Epithelial cell of proximal tubule (primary cell): ENCODE data around the gene TEX14. TPM values are rescaled to one million over a fixed set of nuclear protein-coding genes. Genes with fewer than 3 reads are reported as not detected.
A peak's percentile ranks its signal among the peaks of the same experiment; 100 is the strongest.

Experiments
- DNase-seq: peaks from one replicate; pipeline ENCODE4 v3.0.0-alpha.2; 2011; ENCODE audit warnings: low read depth
- H3K4me3 ChIP-seq: 2 replicates; pipeline ENCODE4 v1.5.1; 2011; ENCODE audit warnings: low read depth, mild to moderate bottlenecking, low read length
- total RNA-seq: library from RNA; depleted of rRNA; stranded (reverse); fragments of >200 nt; gene quantifications from 2 replicates; pipeline ENCODE4 v1.2.3, GENCODE V29; 2015
- TF ChIP-seq, protein P1 (sequence below): conservative IDR thresholded peaks from 2 replicates; pipeline ENCODE4 v1.5.1; 2012; ENCODE audit warnings: low read depth, mild to moderate bottlenecking, low read length

TEX14 gene
- total RNA-seq, 1 donor from 2014 or later = 0.06 TPM

DNA sequence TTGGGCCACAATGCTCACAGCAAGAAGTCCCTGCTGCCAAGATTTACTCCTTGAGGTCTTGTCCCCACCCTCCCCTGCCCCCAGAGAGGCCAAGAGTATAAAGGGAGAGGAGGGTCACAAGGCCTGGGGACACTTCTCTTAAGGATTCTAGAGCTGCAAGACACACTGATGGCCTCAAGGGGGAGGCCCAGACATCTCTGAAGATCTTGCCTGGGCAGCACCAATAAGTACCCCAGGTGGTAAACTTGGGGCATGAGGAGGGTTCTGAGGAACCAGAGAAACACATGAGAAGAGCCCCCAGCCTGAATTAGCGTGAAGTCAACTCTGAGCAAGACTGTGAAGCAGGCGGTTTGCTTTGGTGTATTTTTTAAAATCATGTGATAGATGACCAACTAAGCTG is 150.6 kb downstream of the TEX14 start:
- TF ChIP-seq, protein P1, sequence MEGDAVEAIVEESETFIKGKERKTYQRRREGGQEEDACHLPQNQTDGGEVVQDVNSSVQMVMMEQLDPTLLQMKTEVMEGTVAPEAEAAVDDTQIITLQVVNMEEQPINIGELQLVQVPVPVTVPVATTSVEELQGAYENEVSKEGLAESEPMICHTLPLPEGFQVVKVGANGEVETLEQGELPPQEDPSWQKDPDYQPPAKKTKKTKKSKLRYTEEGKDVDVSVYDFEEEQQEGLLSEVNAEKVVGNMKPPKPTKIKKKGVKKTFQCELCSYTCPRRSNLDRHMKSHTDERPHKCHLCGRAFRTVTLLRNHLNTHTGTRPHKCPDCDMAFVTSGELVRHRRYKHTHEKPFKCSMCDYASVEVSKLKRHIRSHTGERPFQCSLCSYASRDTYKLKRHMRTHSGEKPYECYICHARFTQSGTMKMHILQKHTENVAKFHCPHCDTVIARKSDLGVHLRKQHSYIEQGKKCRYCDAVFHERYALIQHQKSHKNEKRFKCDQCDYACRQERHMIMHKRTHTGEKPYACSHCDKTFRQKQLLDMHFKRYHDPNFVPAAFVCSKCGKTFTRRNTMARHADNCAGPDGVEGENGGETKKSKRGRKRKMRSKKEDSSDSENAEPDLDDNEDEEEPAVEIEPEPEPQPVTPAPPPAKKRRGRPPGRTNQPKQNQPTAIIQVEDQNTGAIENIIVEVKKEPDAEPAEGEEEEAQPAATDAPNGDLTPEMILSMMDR = peak; percentile 49
- DNase-seq = no peak
- H3K4me3 ChIP-seq = no peak overlapping the region

DNA sequence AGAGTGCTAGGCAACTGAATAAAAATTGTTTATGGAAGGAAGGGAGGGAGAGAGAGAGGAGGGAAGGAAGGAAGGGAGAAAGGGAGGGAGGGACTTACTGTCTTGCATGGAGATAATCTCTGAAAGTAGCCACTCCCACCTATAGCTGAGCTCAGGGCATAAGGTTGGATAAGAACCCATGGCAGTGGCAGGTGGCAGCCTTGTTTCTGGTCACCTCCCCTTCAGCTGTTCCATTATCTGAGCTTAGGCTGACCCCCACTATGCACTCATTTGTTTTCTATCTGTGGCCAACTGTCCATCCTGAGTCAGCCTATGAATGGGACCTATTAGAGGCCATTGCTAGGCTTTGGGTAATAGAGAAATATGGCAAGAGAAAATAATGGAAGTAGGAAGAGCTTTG is 152.1 kb downstream of the TEX14 start:
- TF ChIP-seq, protein P1 = no peak
- no peak overlapping the region for H3K4me3 ChIP-seq
- no peak for DNase-seq

DNA sequence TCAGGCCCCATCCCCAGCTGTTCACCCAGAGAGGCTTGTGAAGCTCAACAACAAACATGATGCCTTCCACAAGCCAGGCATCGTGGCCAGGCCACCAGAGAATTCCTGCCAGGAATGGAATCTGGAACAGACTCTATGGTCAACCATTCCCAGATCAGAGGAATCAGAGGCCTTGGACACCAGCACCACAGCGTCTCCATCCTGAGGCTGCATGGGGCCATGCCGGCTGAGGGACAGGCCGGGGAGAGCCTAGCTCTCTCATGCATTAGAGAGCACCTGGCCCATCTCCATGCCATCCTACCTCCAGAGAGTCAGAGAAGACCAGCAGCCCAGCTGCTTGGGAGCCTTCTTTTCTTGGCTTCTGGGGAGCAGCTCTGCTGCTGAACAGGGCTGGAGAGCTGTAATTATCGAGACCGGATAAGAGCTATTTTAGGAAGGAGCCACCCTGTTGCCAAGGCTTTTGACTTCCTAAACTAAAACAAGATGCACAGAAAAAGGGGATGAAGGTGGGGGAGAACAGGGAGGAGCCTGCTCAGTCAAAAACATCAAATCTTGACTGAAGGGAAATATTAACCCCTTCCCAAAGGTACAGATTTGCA is 152.9 kb downstream of the TEX14 start:
- TF ChIP-seq, protein P1 = no peak
- DNase-seq = no peak
- H3K4me3 ChIP-seq = no peak overlapping the region

DNA sequence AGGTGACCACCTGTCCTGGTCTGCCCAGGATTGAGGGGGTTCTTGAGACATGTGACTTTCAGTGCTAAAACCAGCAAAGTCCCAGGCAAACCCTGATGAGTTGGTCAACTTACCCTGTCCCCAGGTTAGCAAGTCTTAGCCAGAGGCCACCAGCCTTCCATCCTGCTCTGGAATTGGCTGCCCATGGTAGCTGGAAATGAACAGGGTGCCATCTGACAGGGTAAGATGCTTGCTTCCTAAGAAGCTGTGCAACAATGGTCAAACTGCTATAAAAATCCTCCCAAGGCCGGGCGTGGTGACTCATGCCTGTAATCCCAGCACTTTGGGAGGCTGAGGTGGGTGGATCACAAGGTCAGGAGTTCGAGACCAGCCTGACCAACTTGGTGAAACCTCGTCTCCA is 154.6 kb downstream of the TEX14 start:
- TF ChIP-seq, protein P1 = no peak
- DNase-seq = no peak
- no peak overlapping the region for H3K4me3 ChIP-seq

DNA sequence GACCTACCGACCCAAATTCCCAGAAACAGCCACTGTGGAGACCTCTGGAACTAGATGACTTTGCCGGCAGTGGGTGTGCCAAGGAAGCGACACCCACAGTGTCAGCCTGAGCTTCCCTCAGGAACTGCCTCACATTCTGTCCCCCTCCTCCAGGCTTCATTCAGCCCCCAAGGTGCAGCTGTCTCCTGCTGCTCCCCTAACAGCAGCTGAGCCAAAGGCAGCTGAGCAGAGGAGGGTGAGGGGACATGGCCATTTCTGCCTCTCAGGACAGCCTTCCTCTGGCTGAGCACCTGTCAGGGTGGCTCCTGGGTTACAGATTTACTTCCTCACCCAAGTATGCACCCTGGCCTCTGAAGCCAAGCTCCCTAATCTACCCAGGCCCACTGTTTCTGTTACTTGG is 155.3 kb downstream of the TEX14 start:
- H3K4me3 ChIP-seq = no peak overlapping the region
- TF ChIP-seq, protein P1 = no peak
- DNase-seq = no peak

DNA sequence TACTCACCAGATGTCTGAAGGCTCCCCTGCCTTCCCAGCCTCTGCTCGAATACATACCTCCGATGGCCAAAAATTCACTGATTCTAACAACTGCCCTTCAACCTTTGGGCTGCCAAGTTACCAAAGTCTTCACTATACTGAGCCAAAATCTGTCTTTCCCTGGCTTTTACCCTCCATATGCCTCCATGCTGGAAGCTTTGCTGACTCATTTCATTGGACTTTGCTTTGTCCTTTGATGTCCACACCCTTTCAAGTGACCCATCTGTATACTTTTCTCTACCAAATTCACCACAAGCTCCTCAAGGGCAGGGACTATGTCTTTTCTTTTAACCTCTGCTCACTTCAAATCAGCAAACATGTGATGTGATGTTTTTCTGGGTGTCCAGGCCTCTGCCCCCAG is 156.4 kb downstream of the TEX14 start:
- H3K4me3 ChIP-seq = no peak overlapping the region
- TF ChIP-seq, protein P1 = no peak
- DNase-seq = no peak

DNA sequence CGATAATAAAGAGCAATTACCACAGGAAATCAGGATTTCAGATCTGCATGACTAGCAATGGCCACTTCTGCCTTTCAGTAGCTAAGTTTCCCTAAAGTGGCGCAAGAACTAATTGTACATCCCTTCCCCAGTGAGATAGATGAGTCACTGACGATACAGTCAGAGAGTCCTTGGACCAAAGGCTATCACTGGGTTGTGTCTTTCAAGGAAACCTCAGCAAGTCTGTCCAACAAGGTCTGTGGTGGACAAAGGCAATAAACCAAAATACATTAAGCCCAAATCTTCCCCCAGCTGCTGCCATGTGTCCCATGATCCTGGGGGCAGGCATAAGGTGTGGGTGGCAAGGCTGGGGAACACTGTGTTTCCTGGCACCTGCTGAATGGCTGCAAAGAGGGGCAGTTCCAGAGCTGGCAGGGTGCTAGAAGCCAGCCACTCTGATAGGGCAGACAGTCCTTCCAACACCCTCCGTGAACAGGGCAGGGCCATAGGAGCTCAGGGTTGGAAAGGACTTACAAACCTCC is 156.9 kb downstream of the TEX14 start:
- H3K4me3 ChIP-seq = no peak overlapping the region
- TF ChIP-seq, protein P1 = no peak
- no peak for DNase-seq
